Large intestine (tissue), 3 donors: ENCODE data around the gene HEYL. TPM values are rescaled to one million over a fixed set of nuclear protein-coding genes. Genes with fewer than 3 reads are reported as not detected.

Source experiments
- DNase-seq, 2 donors: peaks; one replicate each; pipeline versions ENCODE4 v3.0.0 to v3.0.0-alpha.2; 2013
- H3K27ac ChIP-seq: one replicate; pipeline ENCODE4 v1.5.1; 2013; ENCODE audit warnings: low read length
- H3K27me3 ChIP-seq: 2 replicates; pipeline ENCODE4 v1.6.1; 2013; ENCODE audit warnings: low read length; ENCODE audit not compliant: control insufficient read depth, insufficient read depth
- H3K36me3 ChIP-seq: 2 replicates; pipeline ENCODE4 v1.6.1; 2013; ENCODE audit warnings: low read length; ENCODE audit not compliant: control insufficient read depth, insufficient read depth
- H3K4me1 ChIP-seq: one replicate; pipeline ENCODE4 v1.6.1; 2013; ENCODE audit warnings: low read length; ENCODE audit not compliant: control insufficient read depth, insufficient read depth
- H3K4me3 ChIP-seq: one replicate; pipeline ENCODE4 v1.5.1; 2013; ENCODE audit warnings: low read length
- H3K9me3 ChIP-seq: one replicate; pipeline ENCODE4 v1.6.1; 2013; ENCODE audit warnings: mild to moderate bottlenecking, low read depth, low read length, moderate library complexity; ENCODE audit not compliant: control insufficient read depth
- WGBS: methylation state at CpG from one replicate; pipeline ENCODE4 v1.1.5; 2013; ENCODE audit warnings: low lambda C conversion rate; ENCODE audit not compliant: insufficient coverage; 5-methylcytosine and 5-hydroxymethylcytosine counted together
- polyA plus RNA-seq: library from polyadenylated mRNA; unstranded; fragments of 120-200 nt; gene quantifications from one replicate; pipeline ENCODE4 v1.2.1, GENCODE V29; 2013

HEYL gene
- polyA plus RNA-seq, 1 donor, result 6.4 TPM

- peaks cover 2% of the 10 kb centered on the region for H3K4me1 ChIP-seq
- H3K27me3 ChIP-seq, result peaks cover 14% of the 10 kb centered on the region
- no peaks in the 10 kb centered on the region for H3K36me3 ChIP-seq
- H3K4me3 ChIP-seq, result no peak overlapping the region
- no peak overlapping the region for H3K27ac ChIP-seq
- DNase-seq, result no peak
- WGBS, result no CpG with 5 or more reads among the region's 5 CpGs
- no peaks in the 10 kb centered on the region for H3K9me3 ChIP-seq
Observed at GRCh38 chr1:39655578-39656268, 16.3 kb upstream of the HEYL start.

- DNase-seq, result no peak
- H3K9me3 ChIP-seq, result no peaks in the 10 kb centered on the region
- no CpG with 5 or more reads among the region's 7 CpGs for WGBS
- no peak overlapping the region for H3K4me3 ChIP-seq
- H3K27ac ChIP-seq, result no peak overlapping the region
- H3K27me3 ChIP-seq, result peaks cover 14% of the 10 kb centered on the region
- H3K4me1 ChIP-seq, result peaks cover 2% of the 10 kb centered on the region
- H3K36me3 ChIP-seq, result no peaks in the 10 kb centered on the region
Observed at GRCh38 chr1:39654291-39654690, 14.8 kb upstream of the HEYL start.

DNA sequence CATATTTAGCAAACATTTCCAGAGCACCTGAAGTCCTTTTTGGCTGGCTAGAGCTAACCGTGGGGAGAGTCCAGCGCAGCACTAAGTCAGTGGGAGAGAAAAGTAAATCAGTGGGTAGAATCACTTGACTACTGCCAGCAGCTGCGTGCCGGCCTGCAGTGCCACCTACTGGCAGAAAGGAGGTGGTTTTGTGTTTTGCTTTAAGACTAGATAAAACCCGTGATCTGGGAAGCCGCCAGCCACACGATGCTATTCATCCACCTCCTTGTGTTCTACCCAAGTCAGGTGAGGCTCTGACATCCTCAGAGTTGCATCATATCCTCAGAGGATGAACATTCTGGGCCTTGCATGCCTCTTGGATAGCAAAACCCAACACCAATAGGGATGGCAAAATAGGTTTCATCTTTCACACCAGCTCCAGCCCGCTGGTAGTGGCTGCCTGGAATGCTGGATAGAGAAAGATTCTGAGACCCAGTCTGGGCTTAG is 14.1 kb upstream of the HEYL start:
- no peaks in the 10 kb centered on the region for H3K36me3 ChIP-seq
- peaks cover 2% of the 10 kb centered on the region for H3K4me1 ChIP-seq
- peak; percentile 77 to 79 for DNase-seq
- H3K4me3 ChIP-seq, result no peak overlapping the region
- no peaks in the 10 kb centered on the region for H3K9me3 ChIP-seq
- 8% methylated on average over 2 of the region's 8 CpGs for WGBS
- H3K27ac ChIP-seq, result no peak overlapping the region
- H3K27me3 ChIP-seq, result peaks cover 14% of the 10 kb centered on the region

- H3K36me3 ChIP-seq, result no peaks in the 10 kb centered on the region
- H3K4me1 ChIP-seq, result no peaks in the 10 kb centered on the region
- no peaks in the 10 kb centered on the region for H3K9me3 ChIP-seq
- H3K27me3 ChIP-seq, result peaks cover 16% of the 10 kb centered on the region
- no peak overlapping the region for H3K27ac ChIP-seq
- no peak for DNase-seq
- WGBS, result no CpG with 5 or more reads among the region's 2 CpGs
- no peak overlapping the region for H3K4me3 ChIP-seq
Observed at GRCh38 chr1:39652554-39652953, 13.1 kb upstream of the HEYL start.

- H3K4me3 ChIP-seq, result no peak overlapping the region
- WGBS, result 83% methylated on average over 1 of the region's 6 CpGs
- H3K27ac ChIP-seq, result no peak overlapping the region
- peaks cover 16% of the 10 kb centered on the region for H3K27me3 ChIP-seq
- no peaks in the 10 kb centered on the region for H3K9me3 ChIP-seq
- no peaks in the 10 kb centered on the region for H3K36me3 ChIP-seq
- H3K4me1 ChIP-seq, result no peaks in the 10 kb centered on the region
- DNase-seq, result no peak
Observed at GRCh38 chr1:39652105-39652504, 12.7 kb upstream of the HEYL start.

DNA sequence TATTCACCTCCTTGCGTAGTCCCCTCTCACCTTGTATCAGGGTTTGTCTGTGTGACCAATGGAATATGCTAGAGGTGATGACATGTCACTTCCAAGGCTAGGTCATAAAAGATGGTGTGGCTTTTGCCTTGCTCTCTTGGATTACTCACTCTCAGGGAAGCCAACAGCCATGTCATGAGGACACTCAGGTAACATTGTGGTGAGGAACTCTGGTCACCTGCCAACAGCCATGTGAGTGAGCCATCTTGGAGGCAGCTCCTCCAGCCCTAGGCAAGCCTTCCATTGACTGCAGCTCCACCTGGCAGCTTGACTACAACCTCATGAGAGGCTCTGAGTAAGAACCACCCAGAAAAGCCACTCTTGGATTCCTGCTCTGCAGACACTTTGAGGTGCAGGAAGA is 11.0 kb upstream of the HEYL start:
- H3K4me1 ChIP-seq, result peaks cover 3% of the 10 kb centered on the region
- WGBS, result no CpG with 5 or more reads among the region's 1 CpG
- no peak overlapping the region for H3K4me3 ChIP-seq
- H3K9me3 ChIP-seq, result no peaks in the 10 kb centered on the region
- no peak overlapping the region for H3K27ac ChIP-seq
- no peak for DNase-seq
- H3K36me3 ChIP-seq, result no peaks in the 10 kb centered on the region
- peaks cover 10% of the 10 kb centered on the region for H3K27me3 ChIP-seq

DNA sequence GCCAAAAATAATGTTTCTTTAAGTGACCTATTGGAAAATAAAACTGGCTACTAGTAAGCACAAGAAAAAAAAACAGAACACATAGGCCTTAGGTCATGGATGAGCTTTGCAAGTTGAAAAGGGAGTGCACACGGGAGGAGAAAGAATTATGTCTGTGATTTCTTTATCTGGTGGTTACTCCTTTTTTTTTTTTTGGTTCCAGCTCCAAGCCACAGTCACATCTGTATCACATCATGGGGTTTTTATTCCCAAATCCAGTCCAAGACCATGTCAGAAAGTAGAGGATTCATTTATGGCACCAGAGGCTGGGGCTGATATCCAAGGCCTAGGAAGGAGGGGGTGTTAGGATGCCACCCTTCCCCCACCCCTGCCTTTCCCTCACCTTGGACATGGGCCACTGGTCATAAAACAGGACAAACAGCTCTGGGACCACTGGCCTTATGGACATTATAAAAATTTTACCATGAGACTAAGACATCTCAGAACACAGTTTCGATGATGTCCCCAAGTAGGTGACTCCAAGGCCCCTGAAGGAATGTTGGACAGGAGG is 10.3 kb upstream of the HEYL start:
- H3K27me3 ChIP-seq, result peaks cover 10% of the 10 kb centered on the region
- no peaks in the 10 kb centered on the region for H3K36me3 ChIP-seq
- H3K4me1 ChIP-seq, result peaks cover 3% of the 10 kb centered on the region
- no peak for DNase-seq
- no peak overlapping the region for H3K27ac ChIP-seq
- H3K9me3 ChIP-seq, result no peaks in the 10 kb centered on the region
- WGBS, result no CpG with 5 or more reads among the region's 2 CpGs
- H3K4me3 ChIP-seq, result no peak overlapping the region

DNA sequence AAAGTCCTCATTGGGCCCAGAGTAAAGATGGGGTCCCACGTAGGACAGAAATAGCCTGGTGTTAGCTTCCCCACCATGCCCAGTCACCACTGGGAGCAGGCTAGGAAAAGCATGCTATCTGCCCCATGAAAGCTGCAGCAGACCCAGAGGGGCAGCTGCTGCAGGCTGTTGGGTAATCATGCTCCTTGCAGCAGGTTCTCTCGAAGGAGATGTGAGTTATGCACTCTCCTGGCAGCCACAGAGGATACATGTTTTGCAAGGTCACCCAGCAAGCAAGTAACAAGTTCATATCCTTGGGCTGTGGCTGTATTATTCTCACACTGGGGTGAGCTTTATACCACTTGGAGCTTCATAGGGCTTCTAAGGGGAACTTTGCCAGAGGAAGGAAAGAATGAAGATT is 9.1 kb upstream of the HEYL start:
- H3K9me3 ChIP-seq, result no peaks in the 10 kb centered on the region
- H3K27ac ChIP-seq, result no peak overlapping the region
- H3K4me1 ChIP-seq, result peaks cover 3% of the 10 kb centered on the region
- DNase-seq, result no peak
- no peaks in the 10 kb centered on the region for H3K36me3 ChIP-seq
- H3K27me3 ChIP-seq, result peaks cover 13% of the 10 kb centered on the region
- no peak overlapping the region for H3K4me3 ChIP-seq
- no CpG with 5 or more reads among the region's 2 CpGs for WGBS

- peaks cover 3% of the 10 kb centered on the region for H3K4me1 ChIP-seq
- DNase-seq, result no peak
- 80% methylated on average over 1 of the region's 3 CpGs for WGBS
- peaks cover 19% of the 10 kb centered on the region for H3K27me3 ChIP-seq
- H3K36me3 ChIP-seq, result no peaks in the 10 kb centered on the region
- no peak overlapping the region for H3K4me3 ChIP-seq
- no peaks in the 10 kb centered on the region for H3K9me3 ChIP-seq
- H3K27ac ChIP-seq, result no peak overlapping the region
Observed at GRCh38 chr1:39647247-39647646, 7.8 kb upstream of the HEYL start.

- no CpG with 5 or more reads among the region's 12 CpGs for WGBS
- H3K27me3 ChIP-seq, result peaks cover 19% of the 10 kb centered on the region
- H3K36me3 ChIP-seq, result no peaks in the 10 kb centered on the region
- no peaks in the 10 kb centered on the region for H3K9me3 ChIP-seq
- H3K4me3 ChIP-seq, result no peak overlapping the region
- no peak overlapping the region for H3K27ac ChIP-seq
- H3K4me1 ChIP-seq, result peaks cover 3% of the 10 kb centered on the region
- peak; percentile 42 to 55 for DNase-seq
Observed at GRCh38 chr1:39646232-39647081, 7.0 kb upstream of the HEYL start.
